Neural cell (in vitro differentiated cells): ENCODE measurements around the gene EMID1. TPM values are rescaled to one million over a fixed set of nuclear protein-coding genes. Genes with fewer than 3 reads are reported as not detected.

Experiments
- H2AFZ ChIP-seq: fragments of 200-600, 300-800 bp; sonication (generic), shearing (Covaris generic); 2 replicates; pipeline ENCODE4 v1.6.0; 2014; ENCODE audit warnings: low read depth, mild to moderate bottlenecking, antibody characterized with exemption, low read length, moderate library complexity
- H3F3A ChIP-seq: fragments of 200-600 bp; shearing (Covaris generic); 2 replicates; pipeline ENCODE4 v1.6.1; 2016; ENCODE audit warnings: mild to moderate bottlenecking, moderate library complexity, mixed read lengths, antibody characterized with exemption, low read length; ENCODE audit not compliant: insufficient read depth, poor library complexity, severe bottlenecking
- H3K27ac ChIP-seq: fragments of 200-600, 300-800 bp; sonication (generic), shearing (Covaris generic); 2 replicates; pipeline ENCODE4 v1.5.1; 2014; ENCODE audit warnings: mild to moderate bottlenecking, low read length, moderate library complexity
- H3K27me3 ChIP-seq: fragments of 300-800, 200-600 bp; sonication (generic), shearing (Covaris generic); 2 replicates; pipeline ENCODE4 v1.6.0; 2014; ENCODE audit warnings: mild to moderate bottlenecking, low read depth, low read length, moderate library complexity; ENCODE audit not compliant: insufficient read depth
- H3K36me3 ChIP-seq: fragments of 300-800, 200-600 bp; sonication (generic), shearing (Covaris generic); 2 replicates; pipeline ENCODE4 v1.5.1; 2014; ENCODE audit warnings: mild to moderate bottlenecking, antibody characterized with exemption, low read length, moderate library complexity; ENCODE audit not compliant: insufficient read depth
- H3K4me2 ChIP-seq: fragments of 300-800, 200-600 bp; sonication (generic), shearing (Covaris generic); 2 replicates; pipeline ENCODE4 v1.6.0; 2014; ENCODE audit warnings: mild to moderate bottlenecking, low read length
- H3K4me3 ChIP-seq: fragments of 300-800, 200-600 bp; sonication (generic), shearing (Covaris generic); 2 replicates; pipeline ENCODE4 v1.5.1; 2014; ENCODE audit warnings: mild to moderate bottlenecking, low read length, moderate library complexity
- H3K79me2 ChIP-seq: fragments of 200-600 bp; shearing (Covaris generic); replicated peaks from 2 replicates; pipeline ENCODE4 v1.6.0; 2014; ENCODE audit warnings: mild to moderate bottlenecking, low read length, moderate library complexity; ENCODE audit not compliant: insufficient read depth
- H3K9ac ChIP-seq: fragments of 300-800, 200-600 bp; sonication (generic), shearing (Covaris generic); 2 replicates; pipeline ENCODE4 v1.6.1; 2016; ENCODE audit warnings: mild to moderate bottlenecking, low read length, mixed read lengths
- H3K9me2 ChIP-seq: fragments of 200-600 bp; shearing (Covaris generic); 2 replicates; pipeline ENCODE4 v1.6.1; 2016; ENCODE audit warnings: mild to moderate bottlenecking, low read length, mixed read lengths; ENCODE audit not compliant: insufficient read depth
- H3K9me3 ChIP-seq: fragments of 200-600, 300-800 bp; sonication (generic), shearing (Covaris generic); 2 replicates; pipeline ENCODE4 v1.6.1; 2016; ENCODE audit warnings: mild to moderate bottlenecking, mixed run types, low read length, moderate library complexity, mixed read lengths
- H4K20me1 ChIP-seq: fragments of 200-600 bp; shearing (Covaris generic); 2 replicates; pipeline ENCODE4 v1.6.1; 2016; ENCODE audit warnings: mild to moderate bottlenecking, mixed run types; ENCODE audit not compliant: insufficient read depth
- EP300 ChIP-seq: fragments of 450-650 bp; conservative IDR thresholded peaks from 2 replicates; pipeline ENCODE4 v1.6.1; 2014; ENCODE audit warnings: antibody characterized with exemption, mild to moderate bottlenecking, moderate library complexity; ENCODE audit not compliant: poor library complexity, severe bottlenecking
- EZH2 ChIP-seq: fragments of 200-600, 300-800 bp; shearing (Covaris generic), sonication (generic); IDR thresholded peaks from 2 replicates; pipeline ENCODE4 v1.6.1; 2014; ENCODE audit warnings: antibody characterized with exemption, low read length, borderline replicate concordance, mild to moderate bottlenecking; ENCODE audit not compliant: insufficient read depth, poor library complexity, severe bottlenecking
- MXI1 ChIP-seq: fragments of 450-650 bp; conservative IDR thresholded peaks from 2 replicates; pipeline ENCODE4 v1.6.1; 2014; ENCODE audit warnings: antibody characterized with exemption, mild to moderate bottlenecking; ENCODE audit not compliant: poor library complexity, severe bottlenecking
- POLR2AphosphoS5 ChIP-seq: IDR thresholded peaks from 2 replicates; pipeline ENCODE4 v1.6.1; 2012
- RAD21 ChIP-seq: fragments of 450-650 bp; conservative IDR thresholded peaks from 2 replicates; pipeline ENCODE4 v1.6.1; 2014; ENCODE audit warnings: antibody characterized with exemption, mild to moderate bottlenecking, moderate library complexity
- SMC3 ChIP-seq: fragments of 450-650 bp; conservative IDR thresholded peaks from 2 replicates; pipeline ENCODE4 v1.6.1; 2014; ENCODE audit warnings: antibody characterized with exemption, mild to moderate bottlenecking, moderate library complexity; ENCODE audit not compliant: poor library complexity
- TAF1 ChIP-seq: IDR thresholded peaks from 2 replicates; pipeline ENCODE4 v1.6.1; 2012; ENCODE audit warnings: low read depth
- polyA plus RNA-seq: library from polyadenylated mRNA; depleted of rRNA; stranded (reverse); fragments of >200 nt; gene quantifications from 2 replicates; pipeline ENCODE4 v1.2.3, GENCODE V29; 2014
- TF ChIP-seq, protein P1 (sequence below): IDR thresholded peaks from 2 replicates; pipeline ENCODE4 v1.6.1; 2012; ENCODE audit warnings: borderline replicate concordance
- TF ChIP-seq, protein P2 (sequence below): fragments of 450-650 bp; IDR thresholded peaks from 2 replicates; pipeline ENCODE4 v1.5.1; 2014; ENCODE audit warnings: antibody characterized with exemption, mild to moderate bottlenecking, moderate library complexity; ENCODE audit not compliant: poor library complexity, severe bottlenecking

The EMID1 gene
- polyA plus RNA-seq, 1 donor from 2014 or later: 14.1 TPM

DNA sequence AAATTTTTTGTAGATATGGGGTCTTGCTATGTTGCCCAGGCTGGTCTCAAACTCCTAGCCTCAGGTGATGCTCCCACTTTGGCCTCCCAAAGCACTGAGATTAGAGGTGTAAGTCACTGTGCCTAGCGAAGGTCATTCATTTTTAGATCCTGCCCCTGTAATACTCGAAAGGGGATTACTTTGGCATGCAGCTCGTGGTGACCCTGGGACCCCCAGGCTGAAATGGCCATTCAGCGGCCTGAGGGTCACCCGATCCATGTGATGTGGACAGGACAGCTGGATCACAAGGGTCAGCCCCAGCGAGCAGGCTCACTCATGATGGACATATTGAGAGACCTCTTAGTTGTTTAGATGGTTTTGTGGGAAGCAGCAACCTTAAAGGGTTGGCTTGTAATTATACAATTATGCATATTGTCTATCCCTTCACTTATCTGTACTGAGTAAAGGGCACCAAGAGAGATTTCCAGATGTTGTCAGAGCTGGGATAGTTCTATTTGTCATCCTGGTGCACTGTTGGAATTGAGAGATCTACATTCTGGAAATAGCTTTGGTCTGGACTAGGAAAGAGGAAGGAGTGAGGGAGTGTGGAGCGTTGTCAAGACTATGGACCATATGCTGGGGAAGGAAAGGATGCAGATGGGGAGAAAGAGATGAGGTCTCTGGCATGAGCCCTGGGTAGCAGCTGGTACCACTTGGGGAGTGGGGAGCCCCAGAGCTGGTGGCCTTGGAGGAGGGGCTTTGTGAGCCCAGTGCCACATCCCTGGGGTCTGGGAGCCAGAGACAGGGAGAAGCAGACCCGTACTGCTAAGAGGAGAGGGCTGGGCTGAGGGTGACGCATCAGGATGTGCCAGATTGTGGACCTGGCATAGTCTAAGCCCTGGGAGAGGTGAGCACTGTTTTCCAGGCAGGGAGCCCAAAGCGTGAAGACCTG lies 46.5 kb downstream of the EMID1 start:
- Histone ChIP-seq H3K4me3 (no peak overlapping the region), H3K27ac (no peak overlapping the region), H3K9me3 (no peaks in the 10 kb centered on the region), H3K36me3 (no peaks in the 10 kb centered on the region), H3K4me2 (no peak overlapping the region), H2AFZ (no peak overlapping the region), H3K27me3 (no peaks in the 10 kb centered on the region), H3F3A (no peaks in the 10 kb centered on the region), H3K9me2 (no peaks in the 10 kb centered on the region), H3K9ac (no peak overlapping the region), H4K20me1 (no peaks in the 10 kb centered on the region), H3K79me2 (no peaks in the 10 kb centered on the region)
- TF ChIP-seq, protein P1, sequence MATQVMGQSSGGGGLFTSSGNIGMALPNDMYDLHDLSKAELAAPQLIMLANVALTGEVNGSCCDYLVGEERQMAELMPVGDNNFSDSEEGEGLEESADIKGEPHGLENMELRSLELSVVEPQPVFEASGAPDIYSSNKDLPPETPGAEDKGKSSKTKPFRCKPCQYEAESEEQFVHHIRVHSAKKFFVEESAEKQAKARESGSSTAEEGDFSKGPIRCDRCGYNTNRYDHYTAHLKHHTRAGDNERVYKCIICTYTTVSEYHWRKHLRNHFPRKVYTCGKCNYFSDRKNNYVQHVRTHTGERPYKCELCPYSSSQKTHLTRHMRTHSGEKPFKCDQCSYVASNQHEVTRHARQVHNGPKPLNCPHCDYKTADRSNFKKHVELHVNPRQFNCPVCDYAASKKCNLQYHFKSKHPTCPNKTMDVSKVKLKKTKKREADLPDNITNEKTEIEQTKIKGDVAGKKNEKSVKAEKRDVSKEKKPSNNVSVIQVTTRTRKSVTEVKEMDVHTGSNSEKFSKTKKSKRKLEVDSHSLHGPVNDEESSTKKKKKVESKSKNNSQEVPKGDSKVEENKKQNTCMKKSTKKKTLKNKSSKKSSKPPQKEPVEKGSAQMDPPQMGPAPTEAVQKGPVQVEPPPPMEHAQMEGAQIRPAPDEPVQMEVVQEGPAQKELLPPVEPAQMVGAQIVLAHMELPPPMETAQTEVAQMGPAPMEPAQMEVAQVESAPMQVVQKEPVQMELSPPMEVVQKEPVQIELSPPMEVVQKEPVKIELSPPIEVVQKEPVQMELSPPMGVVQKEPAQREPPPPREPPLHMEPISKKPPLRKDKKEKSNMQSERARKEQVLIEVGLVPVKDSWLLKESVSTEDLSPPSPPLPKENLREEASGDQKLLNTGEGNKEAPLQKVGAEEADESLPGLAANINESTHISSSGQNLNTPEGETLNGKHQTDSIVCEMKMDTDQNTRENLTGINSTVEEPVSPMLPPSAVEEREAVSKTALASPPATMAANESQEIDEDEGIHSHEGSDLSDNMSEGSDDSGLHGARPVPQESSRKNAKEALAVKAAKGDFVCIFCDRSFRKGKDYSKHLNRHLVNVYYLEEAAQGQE: no peak
- TF ChIP-seq, protein P2, sequence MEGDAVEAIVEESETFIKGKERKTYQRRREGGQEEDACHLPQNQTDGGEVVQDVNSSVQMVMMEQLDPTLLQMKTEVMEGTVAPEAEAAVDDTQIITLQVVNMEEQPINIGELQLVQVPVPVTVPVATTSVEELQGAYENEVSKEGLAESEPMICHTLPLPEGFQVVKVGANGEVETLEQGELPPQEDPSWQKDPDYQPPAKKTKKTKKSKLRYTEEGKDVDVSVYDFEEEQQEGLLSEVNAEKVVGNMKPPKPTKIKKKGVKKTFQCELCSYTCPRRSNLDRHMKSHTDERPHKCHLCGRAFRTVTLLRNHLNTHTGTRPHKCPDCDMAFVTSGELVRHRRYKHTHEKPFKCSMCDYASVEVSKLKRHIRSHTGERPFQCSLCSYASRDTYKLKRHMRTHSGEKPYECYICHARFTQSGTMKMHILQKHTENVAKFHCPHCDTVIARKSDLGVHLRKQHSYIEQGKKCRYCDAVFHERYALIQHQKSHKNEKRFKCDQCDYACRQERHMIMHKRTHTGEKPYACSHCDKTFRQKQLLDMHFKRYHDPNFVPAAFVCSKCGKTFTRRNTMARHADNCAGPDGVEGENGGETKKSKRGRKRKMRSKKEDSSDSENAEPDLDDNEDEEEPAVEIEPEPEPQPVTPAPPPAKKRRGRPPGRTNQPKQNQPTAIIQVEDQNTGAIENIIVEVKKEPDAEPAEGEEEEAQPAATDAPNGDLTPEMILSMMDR: no peak
- TF ChIP-seq POLR2AphosphoS5 (no peak), EZH2 (no peak), MXI1 (no peak), EP300 (no peak), RAD21 (no peak), SMC3 (no peak), TAF1 (no peak)

GRCh38 chr22:29253561-29254285 lies 48.0 kb downstream of the EMID1 start:
- Histone ChIP-seq H2AFZ (no peak overlapping the region), H3K4me2 (no peak overlapping the region), H3F3A (no peaks in the 10 kb centered on the region), H3K27me3 (no peaks in the 10 kb centered on the region), H3K36me3 (no peaks in the 10 kb centered on the region), H4K20me1 (no peaks in the 10 kb centered on the region), H3K4me3 (no peak overlapping the region), H3K79me2 (no peaks in the 10 kb centered on the region), H3K27ac (no peak overlapping the region), H3K9me2 (no peaks in the 10 kb centered on the region), H3K9ac (no peak overlapping the region), H3K9me3 (no peaks in the 10 kb centered on the region)
- no peak for TF ChIP-seq MXI1
- TF ChIP-seq RAD21: no peak
- no peak for TF ChIP-seq EP300
- TF ChIP-seq EZH2: no peak
- TF ChIP-seq, protein P2: no peak
- no peak for TF ChIP-seq POLR2AphosphoS5
- no peak for TF ChIP-seq SMC3
- TF ChIP-seq, protein P1: no peak
- no peak for TF ChIP-seq TAF1
